NCI-H187 treated with DMSO at 0.1 percent for 48 hours (cell line): ENCODE data around the gene DBN1.
"Not testable (repeated sequence)": the region's sequence is repeated elsewhere in the genome, so short reads cannot be mapped to it uniquely, and the experiment has no call there.

Experiments used
- DNase-seq: peaks from one replicate; lab custom pipeline; 2025; lab: John Stamatoyannopoulos, UW

Gene DBN1

GRCh38 chr5:177429248-177430040 lies 44.0 kb downstream of the DBN1 start:
- no peak for DNase-seq

GRCh38 chr5:177428574-177429217 lies 44.7 kb downstream of the DBN1 start:
- no peak for DNase-seq

GRCh38 chr5:177427919-177428573 lies 45.4 kb downstream of the DBN1 start:
- DNase-seq, result no peak

DNA sequence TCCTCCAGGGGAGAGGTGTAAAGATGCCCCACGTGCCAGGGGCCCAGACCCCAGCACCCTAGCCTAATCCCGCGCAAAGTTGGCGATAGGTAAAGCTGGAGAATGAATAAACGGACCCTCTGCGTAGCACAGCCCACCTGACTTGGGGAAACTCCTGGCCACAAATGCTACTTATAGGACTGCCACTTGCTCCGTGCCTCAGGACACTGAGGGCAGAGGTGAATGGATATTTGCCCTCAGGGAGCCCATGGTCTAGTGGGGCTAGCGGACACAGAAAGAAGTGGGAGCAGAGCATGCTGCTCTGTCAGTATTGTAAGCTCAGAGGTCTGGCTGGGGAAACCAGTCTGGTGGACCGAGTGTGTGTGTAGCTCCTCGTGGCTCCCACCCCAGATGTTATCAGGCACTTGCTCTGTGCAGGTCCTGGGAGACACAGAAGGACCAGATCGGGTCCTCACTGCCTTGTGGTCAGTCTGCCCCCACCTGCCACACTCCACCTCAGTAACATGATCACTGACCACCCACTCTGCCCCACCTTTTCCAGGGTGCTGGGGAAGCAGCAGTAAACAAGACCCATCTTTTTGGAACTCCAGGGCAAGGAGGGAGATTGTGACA lies 46.1 kb downstream of the DBN1 start:
- no peak for DNase-seq

DNA sequence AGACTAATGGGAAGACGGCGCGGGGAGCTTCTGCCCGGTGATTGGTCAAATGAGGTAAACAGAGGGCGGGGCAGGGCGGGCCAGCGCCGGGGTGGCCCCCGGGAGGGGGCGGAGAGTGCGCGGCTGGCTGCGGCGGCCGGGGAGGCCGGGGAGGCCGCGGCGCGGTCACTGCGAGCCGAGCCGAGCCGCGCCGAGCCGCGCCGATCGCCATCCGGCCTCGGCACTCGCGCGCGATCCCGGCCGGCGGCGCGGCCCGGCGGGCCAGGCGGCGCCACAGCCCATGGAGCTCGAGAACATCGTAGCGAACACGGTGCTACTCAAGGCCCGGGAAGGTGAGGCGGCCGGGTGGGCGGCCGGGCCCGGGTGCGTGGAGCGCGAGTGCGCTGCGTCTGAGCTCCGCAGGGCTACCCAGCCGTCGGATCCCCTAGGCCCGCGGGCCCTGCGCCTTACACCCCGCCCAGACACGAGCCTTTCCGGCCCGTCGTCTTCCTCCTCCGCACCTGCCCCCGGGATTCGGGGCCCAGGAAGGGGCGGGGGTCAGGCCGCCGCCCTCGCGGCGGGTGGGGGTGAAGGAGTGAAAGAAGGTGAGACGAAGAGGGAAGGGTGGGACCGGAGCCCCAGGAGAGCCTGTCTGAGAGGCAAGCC lies 46.7 kb downstream of the DBN1 start, which contains the start of gene GRK6:
TSS of gene GRK6 (plus strand) at position 111 of the 645 bp plus-strand sequence. CDS start at position 281, 170 bp downstream.
- DNase-seq, result no peak

- DNase-seq, result peak; percentile 98
Observed at GRCh38 chr5:177425801-177426565, 47.5 kb downstream of the DBN1 start.

DNA sequence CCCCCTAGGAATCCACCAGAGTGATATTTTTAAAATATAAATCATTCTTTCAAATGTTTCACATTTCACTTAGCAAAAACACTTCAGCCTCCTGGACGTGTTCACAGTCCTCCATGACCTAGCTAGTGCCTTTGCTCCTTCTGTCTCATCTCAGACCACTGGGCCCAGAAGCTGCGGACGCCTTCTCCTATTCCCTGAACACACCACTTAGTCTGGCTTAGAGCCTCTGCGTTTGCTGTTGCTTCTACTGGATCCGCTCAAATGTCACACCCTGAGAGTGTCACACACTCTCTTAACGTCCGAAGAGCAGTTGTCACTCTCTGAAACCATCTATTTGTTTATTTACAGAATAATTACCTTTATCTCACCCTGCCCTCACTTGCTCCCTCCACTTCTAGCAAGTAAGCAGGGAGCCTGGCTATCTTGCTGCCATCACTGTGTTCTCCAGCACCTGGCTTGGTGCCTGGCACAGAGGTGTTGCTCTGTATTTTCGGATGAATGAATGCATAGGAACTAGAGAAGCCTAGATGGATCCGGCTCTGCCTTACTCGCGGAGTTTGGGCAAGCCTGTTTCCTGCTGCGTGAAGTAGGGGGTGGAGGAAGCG lies 48.1 kb downstream of the DBN1 start:
- no peak for DNase-seq

GRCh38 chr5:177423671-177424070 lies 49.8 kb downstream of the DBN1 start:
- no peak for DNase-seq

DNA sequence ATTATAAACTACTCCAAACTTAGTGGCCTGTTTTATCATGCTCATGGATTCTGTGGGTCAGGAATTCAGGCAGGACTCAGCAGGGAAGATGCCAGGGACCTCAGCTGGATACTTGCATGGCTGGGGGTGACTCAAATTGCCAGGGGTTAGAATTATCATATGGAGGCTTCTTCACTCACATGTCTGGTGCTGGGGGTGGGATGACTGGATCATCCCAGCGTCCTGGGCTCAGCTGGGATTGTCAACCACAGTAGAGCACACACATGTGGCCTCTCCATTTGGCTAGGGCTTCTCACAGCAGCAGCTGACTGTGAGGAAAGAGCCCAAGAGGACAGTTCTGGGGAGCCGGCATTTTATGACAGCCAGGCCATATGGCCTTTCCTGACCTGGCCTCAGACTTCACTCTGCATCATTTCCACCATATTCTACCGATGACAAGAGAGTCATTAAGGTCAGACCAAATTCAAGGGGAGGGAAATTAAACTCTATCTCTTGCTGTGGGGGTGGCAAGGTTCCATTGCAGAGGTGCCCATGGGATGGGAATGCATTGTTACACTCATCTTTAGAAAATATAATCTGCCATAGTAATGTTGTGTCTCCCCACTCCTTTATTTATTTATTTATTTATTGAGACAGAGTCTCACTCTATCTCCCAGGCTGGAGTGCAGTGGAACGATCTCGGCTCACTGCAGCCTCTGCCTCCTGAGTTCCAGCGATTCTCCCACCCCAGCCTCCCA lies 52.2 kb downstream of the DBN1 start:
- DNase-seq, result no peak

DNA sequence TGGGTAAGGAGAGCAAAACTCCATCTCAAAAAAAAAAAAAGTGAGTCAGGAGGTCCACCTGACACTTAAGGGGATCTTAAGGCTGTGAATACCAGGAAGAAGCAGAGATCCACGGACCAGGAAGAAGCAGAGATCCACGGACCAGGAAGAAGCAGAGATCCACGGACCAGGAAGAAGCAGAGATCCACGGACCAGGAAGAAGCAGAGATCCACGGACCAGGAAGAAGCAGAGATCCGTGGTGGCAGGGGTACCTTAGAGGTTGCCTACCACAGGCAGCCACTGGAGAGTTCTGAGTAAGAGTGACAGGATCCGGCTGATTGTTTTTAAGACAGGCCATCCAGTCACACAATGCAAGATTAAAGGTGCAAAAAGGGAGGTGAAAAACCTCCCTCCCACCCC lies 53.0 kb downstream of the DBN1 start:
- DNase-seq, result not testable (repeated sequence)

DNA sequence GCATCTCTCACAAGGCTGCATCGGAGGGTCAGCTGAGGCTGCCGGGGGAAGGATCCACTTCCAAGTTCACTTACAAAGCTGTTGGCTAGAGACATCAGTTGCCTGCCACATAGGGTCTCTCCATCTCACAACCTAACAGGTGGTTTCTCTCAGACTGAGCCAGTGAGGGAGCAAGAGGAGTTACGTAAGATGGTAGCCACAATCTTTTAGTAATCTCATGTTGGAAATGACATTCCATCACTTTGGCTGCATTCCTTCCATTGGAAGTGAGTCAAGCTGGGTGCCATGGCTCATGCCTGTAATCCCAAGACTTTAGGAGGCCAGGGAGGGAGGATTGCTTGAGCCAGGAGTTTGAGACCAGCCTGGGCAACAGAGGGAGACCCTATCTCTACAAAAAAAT lies 54.4 kb downstream of the DBN1 start:
- DNase-seq, result no peak

- not testable (repeated sequence) for DNase-seq
Observed at GRCh38 chr5:177417081-177417480, 56.4 kb downstream of the DBN1 start.

- no peak for DNase-seq
Observed at GRCh38 chr5:177414481-177414880, 59.0 kb downstream of the DBN1 start.

DNA sequence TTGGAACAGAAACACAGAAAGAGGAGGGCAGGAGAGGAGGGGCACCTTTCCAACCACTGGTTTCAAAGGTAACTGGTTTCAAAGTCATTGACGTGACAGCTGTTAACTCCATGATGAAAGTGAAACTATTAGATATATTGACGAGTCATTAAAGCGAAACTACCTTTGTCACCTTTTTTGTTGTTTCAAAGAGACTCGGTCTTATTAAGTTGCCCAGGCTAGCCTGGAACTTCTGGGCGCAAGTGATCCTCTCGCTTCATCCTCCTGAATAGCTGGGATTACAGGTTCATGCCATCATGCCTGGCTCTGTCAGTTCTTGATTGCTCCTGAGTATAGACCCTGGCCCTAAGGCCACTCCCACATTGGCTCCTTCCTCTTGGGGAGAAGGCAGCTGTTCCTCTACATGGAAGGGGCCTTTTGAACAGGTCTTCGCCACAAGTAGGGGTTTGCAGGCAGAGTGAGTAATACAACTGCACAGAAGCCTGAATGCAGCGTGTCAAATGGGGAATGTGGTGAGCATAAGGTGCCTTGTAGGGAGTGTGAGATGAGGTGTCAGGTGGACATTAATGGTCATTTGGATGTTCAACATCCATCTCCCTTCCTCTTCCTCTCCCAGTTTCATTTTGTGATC lies 60.7 kb downstream of the DBN1 start:
- no peak for DNase-seq

DNA sequence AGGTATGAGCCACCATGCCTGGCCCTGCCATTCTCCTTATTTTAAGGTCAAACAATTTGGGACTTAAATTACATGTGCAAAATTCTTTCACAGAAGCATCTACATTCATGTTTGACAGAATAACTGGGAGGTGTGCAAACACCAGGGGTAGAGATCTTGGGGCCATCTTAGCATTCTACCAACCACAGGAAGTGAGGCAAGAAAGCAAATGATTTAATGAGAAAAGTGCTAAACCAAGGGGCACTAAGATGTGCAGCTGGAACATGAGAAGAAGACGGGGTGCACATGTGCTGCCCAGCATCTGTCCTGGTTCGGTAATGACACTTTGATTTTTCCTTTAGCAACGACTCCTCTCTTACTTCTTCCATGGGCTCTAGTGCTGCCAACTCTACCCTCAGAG lies 62.9 kb downstream of the DBN1 start:
- DNase-seq, result no peak

DNA sequence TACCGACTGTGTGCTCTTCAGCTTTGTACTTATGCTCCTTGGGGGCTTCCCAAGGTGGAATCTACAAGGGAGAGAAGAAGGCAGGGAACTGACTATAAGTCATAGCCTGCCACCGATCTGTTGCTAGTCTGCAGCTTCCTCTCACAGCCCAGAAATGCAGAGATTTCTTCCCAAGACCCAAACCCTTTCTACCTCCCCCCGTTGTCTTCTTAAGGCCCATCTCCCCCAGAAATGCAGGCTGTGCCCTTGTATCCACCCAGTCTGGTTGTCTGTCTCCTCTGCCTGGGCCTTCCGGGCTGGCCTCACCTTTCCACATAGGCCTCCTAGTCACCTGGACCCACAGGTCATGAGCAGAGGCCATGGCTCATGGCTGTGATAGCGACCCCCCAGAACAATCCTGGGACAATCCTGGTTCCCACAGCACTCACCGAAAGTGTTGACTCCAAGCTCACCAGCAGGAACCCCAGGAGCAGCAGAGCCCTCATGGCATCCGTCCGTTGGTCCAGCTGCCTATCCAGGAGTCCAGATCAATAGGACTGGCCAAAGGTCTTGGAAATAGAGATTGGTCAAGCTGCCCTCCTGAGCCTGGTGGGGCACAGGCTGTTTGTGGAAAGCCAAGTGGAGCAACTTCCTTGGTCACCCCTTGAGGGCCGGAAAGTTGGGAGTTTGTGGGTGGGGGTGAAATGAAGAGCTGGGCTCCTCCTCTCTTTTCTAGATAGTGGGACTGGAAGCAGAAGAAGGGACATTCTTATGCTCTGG lies 64.2 kb downstream of the DBN1 start, which contains the start of gene F12:
TSS of gene F12 (minus strand) at position 522 of the 759 bp plus-strand sequence. CDS start at position 485, 37 bp downstream.
- DNase-seq, result no peak
